ENCODE measurements around the gene C4orf50.

The C4orf50 gene

GRCh38 chr4:5924461-5925125, 93.6 kb downstream of the C4orf50 start:
- H3K4me2 ChIP-seq (ENCODE audit: low read depth, low read length), result no peak overlapping the region
- H3K9me2 ChIP-seq (replicated peaks; ENCODE audit: insufficient read depth, low read length), result no peaks in the 10 kb centered on the region
- no peaks in the 10 kb centered on the region for H3K4me1 ChIP-seq (ENCODE audit: low read length)
- no peaks in the 10 kb centered on the region for H4K20me1 ChIP-seq (ENCODE audit: insufficient read depth, low read length)
- no peak overlapping the region for H3K9ac ChIP-seq (ENCODE audit: low read length)
- no peak overlapping the region for H3K4me3 ChIP-seq (ENCODE audit: low read length)
- DNase-seq, result no peak
- H2AFZ ChIP-seq (ENCODE audit: low read length), result no peak overlapping the region
- H3K27me3 ChIP-seq (replicated peaks; ENCODE audit: insufficient read depth, low read length), result peaks cover 4% of the 10 kb centered on the region; the same call in 1 of the 2 replicates
- H3K27ac ChIP-seq (ENCODE audit: low read length), result no peak overlapping the region
- H3K36me3 ChIP-seq (replicated peaks; ENCODE audit: insufficient read depth, low read length), result no peaks in the 10 kb centered on the region
- no peaks in the 10 kb centered on the region for H3F3A ChIP-seq (ENCODE audit: insufficient read depth, low read length)
- H3K9me3 ChIP-seq (replicated peaks; ENCODE audit: insufficient read depth, low read length), result no peaks in the 10 kb centered on the region
- H3K79me2 ChIP-seq (ENCODE audit: low read length), result no peaks in the 10 kb centered on the region
- TF ChIP-seq EZH2 (optimal IDR thresholded peaks at IDR 0.05; ENCODE audit: low read depth, low read length) (no peak), EZH2phosphoT487 (IDR thresholded peaks at IDR 0.05; ENCODE audit: low read length) (no peak)
- TF ChIP-seq, protein P1, sequence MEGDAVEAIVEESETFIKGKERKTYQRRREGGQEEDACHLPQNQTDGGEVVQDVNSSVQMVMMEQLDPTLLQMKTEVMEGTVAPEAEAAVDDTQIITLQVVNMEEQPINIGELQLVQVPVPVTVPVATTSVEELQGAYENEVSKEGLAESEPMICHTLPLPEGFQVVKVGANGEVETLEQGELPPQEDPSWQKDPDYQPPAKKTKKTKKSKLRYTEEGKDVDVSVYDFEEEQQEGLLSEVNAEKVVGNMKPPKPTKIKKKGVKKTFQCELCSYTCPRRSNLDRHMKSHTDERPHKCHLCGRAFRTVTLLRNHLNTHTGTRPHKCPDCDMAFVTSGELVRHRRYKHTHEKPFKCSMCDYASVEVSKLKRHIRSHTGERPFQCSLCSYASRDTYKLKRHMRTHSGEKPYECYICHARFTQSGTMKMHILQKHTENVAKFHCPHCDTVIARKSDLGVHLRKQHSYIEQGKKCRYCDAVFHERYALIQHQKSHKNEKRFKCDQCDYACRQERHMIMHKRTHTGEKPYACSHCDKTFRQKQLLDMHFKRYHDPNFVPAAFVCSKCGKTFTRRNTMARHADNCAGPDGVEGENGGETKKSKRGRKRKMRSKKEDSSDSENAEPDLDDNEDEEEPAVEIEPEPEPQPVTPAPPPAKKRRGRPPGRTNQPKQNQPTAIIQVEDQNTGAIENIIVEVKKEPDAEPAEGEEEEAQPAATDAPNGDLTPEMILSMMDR (IDR thresholded peaks at IDR 0.05; ENCODE audit: low read length), result no peak

GRCh38 chr4:5923376-5923775, 94.9 kb downstream of the C4orf50 start:
- H2AFZ ChIP-seq (ENCODE audit: low read length), result no peak overlapping the region
- no peaks in the 10 kb centered on the region for H3F3A ChIP-seq (ENCODE audit: insufficient read depth, low read length)
- no peaks in the 10 kb centered on the region for H3K4me1 ChIP-seq (ENCODE audit: low read length)
- no peaks in the 10 kb centered on the region for H3K9me2 ChIP-seq (replicated peaks; ENCODE audit: insufficient read depth, low read length)
- no peaks in the 10 kb centered on the region for H3K36me3 ChIP-seq (replicated peaks; ENCODE audit: insufficient read depth, low read length)
- H3K9me3 ChIP-seq (replicated peaks; ENCODE audit: insufficient read depth, low read length), result no peaks in the 10 kb centered on the region
- no peak overlapping the region for H3K27ac ChIP-seq (ENCODE audit: low read length)
- H3K4me3 ChIP-seq (ENCODE audit: low read length), result no peak overlapping the region
- 0 out of 2 replicates have a peak, but pooled peaks cover 4% of the 10 kb centered on the region for H3K27me3 ChIP-seq (replicated peaks; ENCODE audit: insufficient read depth, low read length)
- no peaks in the 10 kb centered on the region for H4K20me1 ChIP-seq (ENCODE audit: insufficient read depth, low read length)
- H3K9ac ChIP-seq (ENCODE audit: low read length), result no peak overlapping the region
- no peak for TF ChIP-seq EZH2 (optimal IDR thresholded peaks at IDR 0.05; ENCODE audit: low read depth, low read length)
- TF ChIP-seq EZH2phosphoT487 (IDR thresholded peaks at IDR 0.05; ENCODE audit: low read length), result no peak
- TF ChIP-seq, protein P1 (IDR thresholded peaks at IDR 0.05; ENCODE audit: low read length), result no peak
- H3K79me2 ChIP-seq (ENCODE audit: low read length), result no peaks in the 10 kb centered on the region
- no peak for DNase-seq
- H3K4me2 ChIP-seq (ENCODE audit: low read depth, low read length), result no peak overlapping the region

- DNase-seq, result no peak
- Histone ChIP-seq H3K79me2 (ENCODE audit: low read length) (no peaks in the 10 kb centered on the region), H3K9me3 (replicated peaks; ENCODE audit: insufficient read depth, low read length) (no peaks in the 10 kb centered on the region), H3K4me3 (ENCODE audit: low read length) (no peak overlapping the region), H2AFZ (ENCODE audit: low read length) (no peak overlapping the region), H4K20me1 (ENCODE audit: insufficient read depth, low read length) (no peaks in the 10 kb centered on the region), H3K9me2 (replicated peaks; ENCODE audit: insufficient read depth, low read length) (no peaks in the 10 kb centered on the region), H3F3A (ENCODE audit: insufficient read depth, low read length) (no peaks in the 10 kb centered on the region), H3K36me3 (replicated peaks; ENCODE audit: insufficient read depth, low read length) (no peaks in the 10 kb centered on the region), H3K4me1 (ENCODE audit: low read length) (no peaks in the 10 kb centered on the region), H3K9ac (ENCODE audit: low read length) (no peak overlapping the region), H3K4me2 (ENCODE audit: low read depth, low read length) (no peak overlapping the region), H3K27ac (ENCODE audit: low read length) (no peak overlapping the region), H3K27me3 (replicated peaks; ENCODE audit: insufficient read depth, low read length) (peaks cover 4% of the 10 kb centered on the region; the same call in 1 of the 2 replicates)
- TF ChIP-seq EZH2phosphoT487 (IDR thresholded peaks at IDR 0.05; ENCODE audit: low read length) (no peak), EZH2 (optimal IDR thresholded peaks at IDR 0.05; ENCODE audit: low read depth, low read length) (no peak)
- TF ChIP-seq, protein P1 (IDR thresholded peaks at IDR 0.05; ENCODE audit: low read length), result no peak
Measured at GRCh38 chr4:5922556-5922955, 95.7 kb downstream of the C4orf50 start.
